HepG2 (cell line): Measurements from ENCODE around the gene PLA2G4A. TPM values are rescaled to one million over a fixed set of nuclear protein-coding genes. Genes with fewer than 3 reads are reported as not detected.

Experiments
- ATAC-seq: fragments of 200-7000 bp; cut with Tn5 transposase; 3 replicates; pipeline ENCODE4 v1.9.1; 2020; ENCODE audit warnings: mild to moderate bottlenecking, moderate library complexity
- BruUV-seq: library from RNA; stranded (reverse); fragments of 400-500 nt; replicated peaks from 2 replicates; lab custom pipeline; 2021; lab: Mats Ljungman, UMichigan
- CTCF ChIA-PET: fragments of 300-600 bp; formaldehyde crosslinking; extraction: SDS; loops from one replicate; lab custom pipeline; 2021; ENCODE audit warnings: low total read pairs, inconsistent platforms, low intra/inter-chr PET ratio; lab: Yijun Ruan, JAX
- POLR2A ChIA-PET: fragments of 350-600 bp; sonication (Branson Sonifier 250); formaldehyde crosslinking; loops from one replicate; lab custom pipeline; 2020; ENCODE audit warnings: antibody characterized with exemption, inconsistent platforms; lab: Yijun Ruan, JAX
- DNase-seq: peaks from one replicate; pipeline ENCODE4 v3.0.0-alpha.2; 2015; ENCODE audit warnings: low spot score
- FAIRE-seq: peaks from 3 replicates; lab custom pipeline; 2011; peaks lifted over from hg19 to GRCh38; lab: Jason Lieb, UNC
- H2AFZ ChIP-seq: one replicate; pipeline ENCODE4 v1.6.1; 2011; ENCODE audit warnings: low read length, inconsistent platforms
- H3K27ac ChIP-seq: fragments of 300-600 bp; 3 replicates; pipeline ENCODE4 v1.8.0; 2011; ENCODE audit warnings: mixed run types, mild to moderate bottlenecking, mixed read lengths, low read length, inconsistent platforms; ENCODE audit not compliant: insufficient read depth; ENCODE audit errors: extremely low read length
- H3K27me3 ChIP-seq, 2 experiments: fragments of 200-600 bp in 1 of 2; 2 replicates in 1 of 2; 3 replicates in 1 of 2; pipeline versions ENCODE4 v1.6.0 to v1.8.0; 2011; ENCODE audit warnings: low read length in 2 of 2, mild to moderate bottlenecking in 2 of 2, moderate library complexity in 2 of 2, inconsistent platforms in 1 of 2; ENCODE audit not compliant: insufficient read depth in 2 of 2, control insufficient read depth in 1 of 2
- H3K36me3 ChIP-seq, 2 experiments: fragments of 200-600 bp in 1 of 2; replicated peaks in 1 of 2; 2 replicates in 1 of 2; 3 replicates in 1 of 2; pipeline versions ENCODE4 v1.5.1 to v1.8.0; 2011; ENCODE audit warnings: low read length in 2 of 2, inconsistent platforms in 1 of 2; ENCODE audit not compliant: insufficient read depth in 2 of 2, control insufficient read depth in 1 of 2
- H3K4me1 ChIP-seq: 2 replicates; pipeline ENCODE4 v1.5.1; 2012; ENCODE audit warnings: low read length, inconsistent platforms; ENCODE audit not compliant: insufficient read depth
- H3K4me2 ChIP-seq: 2 replicates; pipeline ENCODE4 v1.6.0; 2011; ENCODE audit warnings: low read depth, low read length, inconsistent platforms
- H3K4me3 ChIP-seq, 3 experiments: fragments of 200-600 bp in 1 of 3; sonication (generic), shearing (Covaris generic) in 1 of 3; replicated peaks in 1 of 3; 2 replicates each; pipeline ENCODE4 v1.5.1; 2011 to 2016; ENCODE audit warnings: low read length in 3 of 3, inconsistent platforms in 2 of 3, low read depth in 2 of 3, mild to moderate bottlenecking in 2 of 3, control low read depth in 1 of 3, mixed read lengths in 1 of 3; ENCODE audit not compliant: insufficient read depth in 1 of 3
- H3K79me2 ChIP-seq: one replicate; pipeline ENCODE4 v1.6.1; 2011; ENCODE audit warnings: low read length, inconsistent platforms; ENCODE audit not compliant: insufficient read depth
- H3K9ac ChIP-seq: 2 replicates; pipeline ENCODE4 v1.6.0; 2011; ENCODE audit warnings: mild to moderate bottlenecking, low read depth, low read length, inconsistent platforms; ENCODE audit not compliant: insufficient read depth
- H3K9me3 ChIP-seq: 2 replicates; pipeline ENCODE4 v1.5.1; 2012; ENCODE audit warnings: mild to moderate bottlenecking, low read length
- H4K20me1 ChIP-seq: 2 replicates; pipeline ENCODE4 v1.6.0; 2011; ENCODE audit warnings: inconsistent platforms, mild to moderate bottlenecking, low read length, moderate library complexity; ENCODE audit not compliant: insufficient read depth
- EP300 ChIP-seq, 3 experiments: sonication (generic) in 1 of 3; formaldehyde crosslinking in 1 of 3; IDR thresholded peaks; 2 replicates each; pipeline versions ENCODE4 v1.5.1 to v1.6.1; 2011 to 2020; ENCODE audit warnings: low read depth in 2 of 3, low read length in 2 of 3, borderline replicate concordance in 1 of 3, improper control_type of control experiment in 1 of 3, mild to moderate bottlenecking in 1 of 3, missing genetic modification reagents in 1 of 3, moderate library complexity in 1 of 3
- JUNB ChIP-seq: sonication (generic); formaldehyde crosslinking; IDR thresholded peaks from 2 replicates; pipeline ENCODE4 v1.8.0; 2022; ENCODE audit warnings: missing genetic modification reagents, mild to moderate bottlenecking, borderline replicate concordance
- LCORL ChIP-seq, 2 experiments: fragments of 450-650 bp in 1 of 2; sonication (generic) in 1 of 2; formaldehyde crosslinking in 1 of 2; IDR thresholded peaks; 2 replicates each; pipeline versions ENCODE4 v1.5.0 to v1.6.1; 2017 to 2020; ENCODE audit warnings: antibody characterized with exemption in 1 of 2, missing genetic modification reagents in 1 of 2
- MEF2D ChIP-seq: sonication (generic); formaldehyde crosslinking; IDR thresholded peaks from 2 replicates; pipeline ENCODE4 v1.5.1; 2020; ENCODE audit warnings: mild to moderate bottlenecking, missing genetic modification reagents
- NKX3-1 ChIP-seq: sonication (generic); formaldehyde crosslinking; IDR thresholded peaks from 2 replicates; pipeline ENCODE4 v1.5.0; 2020; ENCODE audit warnings: missing genetic modification reagents
- NR2F1 ChIP-seq, 2 experiments: fragments of 450-650 bp in 1 of 2; formaldehyde crosslinking in 1 of 2; IDR thresholded peaks; 2 replicates each; pipeline versions ENCODE4 v1.5.0 to v1.6.1; 2016 to 2020; ENCODE audit warnings: mild to moderate bottlenecking in 1 of 2, missing compliant biosample characterization in 1 of 2, missing genetic modification reagents in 1 of 2, moderate library complexity in 1 of 2
- RNF2 ChIP-seq: fragments of 450-650 bp; conservative IDR thresholded peaks from 2 replicates; pipeline ENCODE4 v1.6.1; 2016; ENCODE audit warnings: low read depth
- SOX5 ChIP-seq: IDR thresholded peaks from 2 replicates; pipeline ENCODE4 v1.6.1; 2016; ENCODE audit warnings: borderline replicate concordance
- SOX6 ChIP-seq, 2 experiments: fragments of 450-650 bp in 1 of 2; sonication (generic) in 1 of 2; formaldehyde crosslinking in 1 of 2; IDR thresholded peaks; 2 replicates each; pipeline versions ENCODE4 v1.4.0 to v1.6.1; 2017 to 2020; ENCODE audit warnings: antibody characterized with exemption in 1 of 2, mild to moderate bottlenecking in 1 of 2, missing genetic modification reagents in 1 of 2
- TMF1 ChIP-seq: sonication (generic); formaldehyde crosslinking; IDR thresholded peaks from 2 replicates; pipeline ENCODE4 v1.8.1; 2022; ENCODE audit warnings: low read depth, missing genetic modification reagents
- ZFP36L1 ChIP-seq: sonication (generic); formaldehyde crosslinking; IDR thresholded peaks from 2 replicates; pipeline ENCODE4 v1.8.0; 2022; ENCODE audit warnings: mild to moderate bottlenecking, missing genetic modification reagents, moderate library complexity
- ZFP82 ChIP-seq: sonication (generic); formaldehyde crosslinking; IDR thresholded peaks from 2 replicates; pipeline ENCODE4 v1.5.1; 2020; ENCODE audit warnings: mild to moderate bottlenecking, missing genetic modification reagents, borderline replicate concordance
- ZKSCAN1 ChIP-seq: fragments of 150-350 bp; IDR thresholded peaks from 2 replicates; pipeline ENCODE4 v1.6.1; 2014; ENCODE audit warnings: low read length
- ZNF713 ChIP-seq: sonication (generic); formaldehyde crosslinking; IDR thresholded peaks from 2 replicates; pipeline ENCODE4 v1.4.0; 2020; ENCODE audit warnings: mild to moderate bottlenecking, missing genetic modification reagents
- ZNF790 ChIP-seq: sonication (generic); formaldehyde crosslinking; IDR thresholded peaks from 2 replicates; pipeline ENCODE4 v1.8.0; 2022; ENCODE audit warnings: missing genetic modification reagents, mild to moderate bottlenecking, borderline replicate concordance
- ZNF792 ChIP-seq: IDR thresholded peaks from 2 replicates; pipeline ENCODE4 v1.6.1; 2016
- WGBS: methylation state at CpG from one replicate; pipeline ENCODE4 v1.1.6; 2017; ENCODE audit warnings: low lambda C conversion rate; 5-methylcytosine and 5-hydroxymethylcytosine counted together
- in situ Hi-C: cut with HindIII; loops from 2 replicates; pipeline ENCODE4 v1.10.0; 2017; ENCODE audit warnings: low pct_unique_long_range_greater_than_20kb; ENCODE audit not compliant: extremely low pct_ligation_motif_present
- intact Hi-C: fragments of 100-400 bp; cut with micrococcal nuclease; formaldehyde crosslinking; loops from one replicate; pipeline ENCODE4 v1.10.0; 2022; ENCODE audit not compliant: unreplicated experiment
- polyA plus RNA-seq, 8 experiments: library from polyadenylated mRNA; depleted of rRNA in 3 of 8; stranded (reverse) in 7 of 8; unstranded in 1 of 8; fragments of >200 nt; fragmentation: Illumina TruSeq in 4 of 8; extraction: Trizol in 4 of 8; gene quantifications; 2 replicates each; pipeline versions ENCODE4 v1.2.1 to v1.2.3, GENCODE V29; 2011 to 2016; ENCODE audit warnings: low read depth in 4 of 8, missing spikeins in 1 of 8, mixed read lengths in 1 of 8; ENCODE audit not compliant: insufficient read depth in 1 of 8
- total RNA-seq, 5 experiments: library from RNA; depleted of rRNA; stranded (reverse); fragments of >200 nt; fragmentation: Illumina TruSeq; extraction: Trizol; gene quantifications; 2 replicates each; pipeline ENCODE4 v1.2.3, GENCODE V29; 2016; ENCODE audit warnings: low read depth in 1 of 5
- TF ChIP-seq, protein P1 (sequence below): sonication (generic); formaldehyde crosslinking; IDR thresholded peaks from 2 replicates; pipeline ENCODE4 v1.5.0; 2020; ENCODE audit warnings: mild to moderate bottlenecking, missing genetic modification reagents
- TF ChIP-seq, protein P2 (sequence below): fragments of 450-650 bp; IDR thresholded peaks from 2 replicates; pipeline ENCODE4 v1.6.1; 2016
- TF ChIP-seq, protein P3 (sequence below): IDR thresholded peaks from 2 replicates; pipeline ENCODE4 v1.6.1; 2016

The PLA2G4A gene
- total and polyA plus RNA-seq, 2 of the 13 experiments (the other 11 are each of a cell fraction or from before 2014, with no cell fraction given): not detected

DNA sequence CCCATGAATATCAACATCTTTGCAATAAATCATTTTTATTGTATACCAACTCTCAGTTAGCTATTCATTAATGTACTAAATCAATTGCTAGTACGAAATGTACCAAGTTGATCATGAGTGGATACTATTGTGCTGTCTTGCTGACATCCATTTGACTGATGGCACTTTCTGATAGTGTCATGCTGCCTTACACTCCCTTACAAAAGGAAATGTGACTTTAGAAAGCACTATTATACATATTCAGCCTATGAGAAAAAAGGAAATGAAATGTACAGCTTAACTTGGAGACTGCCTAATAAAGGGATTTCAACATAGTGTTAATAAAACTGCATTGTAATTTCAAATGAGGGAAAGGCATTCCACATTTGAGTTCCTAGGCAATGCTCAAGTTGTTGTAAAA lies 52.2 kb downstream of the PLA2G4A start:
- no peak for FAIRE-seq
- Histone ChIP-seq H3K4me3 (no peak overlapping the region), H3K9me3 (no peaks in the 10 kb centered on the region), H3K4me1 (no peaks in the 10 kb centered on the region), H3K36me3 (no peaks in the 10 kb centered on the region), H3K9ac (no peak overlapping the region), H3K4me2 (no peak overlapping the region), H4K20me1 (no peaks in the 10 kb centered on the region), H3K79me2 (no peaks in the 10 kb centered on the region), H3K27ac (no peak overlapping the region), H2AFZ (no peak overlapping the region), H3K27me3 (no peaks in the 10 kb centered on the region)
- ChIA-PET POLR2A (no interaction called here), CTCF (no interaction called here)
- 3% methylated on average over 1 of the region's 1 CpG for WGBS
- no peak for ATAC-seq
- TF ChIP-seq, protein P1, sequence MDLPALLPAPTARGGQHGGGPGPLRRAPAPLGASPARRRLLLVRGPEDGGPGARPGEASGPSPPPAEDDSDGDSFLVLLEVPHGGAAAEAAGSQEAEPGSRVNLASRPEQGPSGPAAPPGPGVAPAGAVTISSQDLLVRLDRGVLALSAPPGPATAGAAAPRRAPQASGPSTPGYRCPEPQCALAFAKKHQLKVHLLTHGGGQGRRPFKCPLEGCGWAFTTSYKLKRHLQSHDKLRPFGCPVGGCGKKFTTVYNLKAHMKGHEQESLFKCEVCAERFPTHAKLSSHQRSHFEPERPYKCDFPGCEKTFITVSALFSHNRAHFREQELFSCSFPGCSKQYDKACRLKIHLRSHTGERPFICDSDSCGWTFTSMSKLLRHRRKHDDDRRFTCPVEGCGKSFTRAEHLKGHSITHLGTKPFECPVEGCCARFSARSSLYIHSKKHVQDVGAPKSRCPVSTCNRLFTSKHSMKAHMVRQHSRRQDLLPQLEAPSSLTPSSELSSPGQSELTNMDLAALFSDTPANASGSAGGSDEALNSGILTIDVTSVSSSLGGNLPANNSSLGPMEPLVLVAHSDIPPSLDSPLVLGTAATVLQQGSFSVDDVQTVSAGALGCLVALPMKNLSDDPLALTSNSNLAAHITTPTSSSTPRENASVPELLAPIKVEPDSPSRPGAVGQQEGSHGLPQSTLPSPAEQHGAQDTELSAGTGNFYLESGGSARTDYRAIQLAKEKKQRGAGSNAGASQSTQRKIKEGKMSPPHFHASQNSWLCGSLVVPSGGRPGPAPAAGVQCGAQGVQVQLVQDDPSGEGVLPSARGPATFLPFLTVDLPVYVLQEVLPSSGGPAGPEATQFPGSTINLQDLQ (CRISPR knock-in tag): no peak
- TF ChIP-seq JUNB (CRISPR knock-in tag): no peak
- no peak for TF ChIP-seq RNF2
- TF ChIP-seq NR2F1 (CRISPR knock-in tag; IDR thresholded peaks at IDR 0.05): no peak
- TF ChIP-seq LCORL (IDR thresholded peaks at IDR 0.05): no peak
- TF ChIP-seq LCORL (CRISPR knock-in tag; IDR thresholded peaks at IDR 0.05): no peak
- TF ChIP-seq SOX6 (IDR thresholded peaks at IDR 0.05): no peak
- TF ChIP-seq SOX6 (CRISPR knock-in tag; IDR thresholded peaks at IDR 0.05): no peak
- TF ChIP-seq ZNF790 (CRISPR knock-in tag): no peak
- no peak for TF ChIP-seq ZFP82
- no peak for TF ChIP-seq EP300 (IDR thresholded peaks at IDR 0.05; ENCODE audit: low read depth in 2 of 2, low read length in 2 of 2)
- TF ChIP-seq EP300 (CRISPR knock-in tag; IDR thresholded peaks at IDR 0.05; ENCODE audit: borderline replicate concordance): no peak
- no peak for TF ChIP-seq SOX5 (CRISPR knock-in tag)
- no peak for TF ChIP-seq ZKSCAN1
- no peak for TF ChIP-seq NKX3-1 (CRISPR knock-in tag)
- no peak for TF ChIP-seq ZFP36L1 (CRISPR knock-in tag)
- no peak for TF ChIP-seq TMF1 (CRISPR knock-in tag)
- TF ChIP-seq ZNF713 (CRISPR knock-in tag): no peak
- no peak for TF ChIP-seq MEF2D (CRISPR knock-in tag)
- TF ChIP-seq ZNF792 (CRISPR knock-in tag): no peak
- TF ChIP-seq, protein P2, sequence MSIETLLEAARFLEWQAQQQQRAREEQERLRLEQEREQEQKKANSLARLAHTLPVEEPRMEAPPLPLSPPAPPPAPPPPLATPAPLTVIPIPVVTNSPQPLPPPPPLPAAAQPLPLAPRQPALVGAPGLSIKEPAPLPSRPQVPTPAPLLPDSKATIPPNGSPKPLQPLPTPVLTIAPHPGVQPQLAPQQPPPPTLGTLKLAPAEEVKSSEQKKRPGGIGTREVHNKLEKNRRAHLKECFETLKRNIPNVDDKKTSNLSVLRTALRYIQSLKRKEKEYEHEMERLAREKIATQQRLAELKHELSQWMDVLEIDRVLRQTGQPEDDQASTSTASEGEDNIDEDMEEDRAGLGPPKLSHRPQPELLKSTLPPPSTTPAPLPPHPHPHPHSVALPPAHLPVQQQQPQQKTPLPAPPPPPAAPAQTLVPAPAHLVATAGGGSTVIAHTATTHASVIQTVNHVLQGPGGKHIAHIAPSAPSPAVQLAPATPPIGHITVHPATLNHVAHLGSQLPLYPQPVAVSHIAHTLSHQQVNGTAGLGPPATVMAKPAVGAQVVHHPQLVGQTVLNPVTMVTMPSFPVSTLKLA: no peak
- TF ChIP-seq, protein P3, sequence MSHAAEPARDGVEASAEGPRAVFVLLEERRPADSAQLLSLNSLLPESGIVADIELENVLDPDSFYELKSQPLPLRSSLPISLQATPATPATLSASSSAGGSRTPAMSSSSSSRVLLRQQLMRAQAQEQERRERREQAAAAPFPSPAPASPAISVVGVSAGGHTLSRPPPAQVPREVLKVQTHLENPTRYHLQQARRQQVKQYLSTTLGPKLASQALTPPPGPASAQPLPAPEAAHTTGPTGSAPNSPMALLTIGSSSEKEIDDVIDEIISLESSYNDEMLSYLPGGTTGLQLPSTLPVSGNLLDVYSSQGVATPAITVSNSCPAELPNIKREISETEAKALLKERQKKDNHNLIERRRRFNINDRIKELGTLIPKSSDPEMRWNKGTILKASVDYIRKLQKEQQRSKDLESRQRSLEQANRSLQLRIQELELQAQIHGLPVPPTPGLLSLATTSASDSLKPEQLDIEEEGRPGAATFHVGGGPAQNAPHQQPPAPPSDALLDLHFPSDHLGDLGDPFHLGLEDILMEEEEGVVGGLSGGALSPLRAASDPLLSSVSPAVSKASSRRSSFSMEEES (CRISPR knock-in tag): no peak
- intact Hi-C loops: no loop called here
- no TSS peak for BruUV-seq
- no peak for DNase-seq
- in situ Hi-C loops: no loop called here
